K562 (cell line): ENCODE data around the gene UROS. TPM values are rescaled to one million over a fixed set of nuclear protein-coding genes. Genes with fewer than 3 reads are reported as not detected.

ENCODE experiments used
- ATAC-seq: fragments of 200-7000 bp; cut with Tn5 transposase; 3 replicates; pipeline ENCODE4 v1.9.1; 2020; ENCODE audit warnings: moderate library complexity
- BruUV-seq: library from RNA; stranded (reverse); fragments of 400-500 nt; replicated peaks from 2 replicates; lab custom pipeline; 2021; lab: Mats Ljungman, UMichigan
- CTCF ChIA-PET: fragments of 300-600 bp; formaldehyde crosslinking; extraction: SDS; loops from one replicate; lab custom pipeline; 2021; ENCODE audit warnings: low intra/inter-chr PET ratio; lab: Yijun Ruan, JAX
- POLR2A ChIA-PET: fragments of 300-600, 350-650 bp; sonication (Branson Sonifier 250); formaldehyde crosslinking; extraction: SDS; loops from one replicate; lab custom pipeline; 2021; ENCODE audit warnings: antibody characterized with exemption, inconsistent platforms; lab: Yijun Ruan, JAX
- DNase-seq, 4 experiments: peaks; one replicate each; pipeline versions ENCODE4 v3.0.0 to v3.0.0-alpha.2; 2011 to 2018; ENCODE audit warnings: low spot score in 3 of 4, mixed read lengths in 3 of 4; ENCODE audit errors: extremely low read depth in 1 of 4
- FAIRE-seq: peaks from 2 replicates; lab custom pipeline; 2011; peaks lifted over from hg19 to GRCh38; lab: Jason Lieb, UNC
- H2AFZ ChIP-seq: 2 replicates; pipeline ENCODE4 v1.6.0; 2011; ENCODE audit warnings: low read depth, low read length, control low read depth, inconsistent platforms
- H3K27ac ChIP-seq: fragments of 200-600 bp; 3 replicates; pipeline ENCODE4 v1.8.0; 2011; ENCODE audit warnings: low read depth, mild to moderate bottlenecking, control low read depth, inconsistent platforms, low read length, moderate library complexity, mixed read lengths; ENCODE audit errors: extremely low read depth
- H3K27me3 ChIP-seq, 2 experiments: fragments of 300-600 bp in 1 of 2; 2 replicates in 1 of 2; 3 replicates in 1 of 2; pipeline versions ENCODE4 v1.6.0 to v1.8.0; 2011; ENCODE audit warnings: inconsistent platforms in 2 of 2, low read length in 2 of 2, mild to moderate bottlenecking in 1 of 2, mixed read lengths in 1 of 2, moderate library complexity in 1 of 2; ENCODE audit not compliant: control insufficient read depth in 2 of 2, insufficient read depth in 2 of 2
- H3K36me3 ChIP-seq: fragments of 300-600 bp; 3 replicates; pipeline ENCODE4 v1.8.0; 2011; ENCODE audit warnings: mild to moderate bottlenecking, low read length, inconsistent platforms; ENCODE audit not compliant: control insufficient read depth, insufficient read depth
- H3K4me1 ChIP-seq, 2 experiments: fragments of 200-600 bp in 1 of 2; replicated peaks in 1 of 2; 2 replicates in 1 of 2; 3 replicates in 1 of 2; pipeline versions ENCODE4 v1.5.1 to v1.8.0; 2011; ENCODE audit warnings: inconsistent platforms in 2 of 2, low read length in 2 of 2, mild to moderate bottlenecking in 1 of 2, mixed read lengths in 1 of 2, moderate library complexity in 1 of 2; ENCODE audit not compliant: control insufficient read depth in 2 of 2, insufficient read depth in 2 of 2
- H3K4me2 ChIP-seq: 2 replicates; pipeline ENCODE4 v1.6.1; 2011; ENCODE audit warnings: low read length, control low read depth, inconsistent platforms, mixed read lengths; ENCODE audit not compliant: insufficient read depth
- H3K4me3 ChIP-seq: fragments of 200-600 bp; sonication (generic), shearing (Covaris generic); 2 replicates; pipeline ENCODE4 v1.5.1; 2016; ENCODE audit warnings: control low read depth, inconsistent platforms
- H3K79me2 ChIP-seq: fragments of 200-600 bp; 3 replicates; pipeline ENCODE4 v1.8.0; 2011; ENCODE audit warnings: low read length, inconsistent platforms; ENCODE audit not compliant: control insufficient read depth, insufficient read depth
- H3K9ac ChIP-seq, 2 experiments: 2 replicates each; pipeline versions ENCODE4 v1.6.0 to v1.6.1; 2011; ENCODE audit warnings: low read depth in 2 of 2, low read length in 2 of 2, control low read depth in 1 of 2, inconsistent platforms in 1 of 2, mild to moderate bottlenecking in 1 of 2, mixed read lengths in 1 of 2; ENCODE audit not compliant: insufficient read depth in 1 of 2
- H3K9me1 ChIP-seq: one replicate; pipeline ENCODE4 v1.6.0; 2011; ENCODE audit warnings: inconsistent platforms, mild to moderate bottlenecking, low read length, moderate library complexity; ENCODE audit not compliant: control insufficient read depth, insufficient read depth
- H3K9me3 ChIP-seq: replicated peaks from 2 replicates; pipeline ENCODE4 v1.5.1; 2011; ENCODE audit warnings: low read depth, low read length, inconsistent platforms; ENCODE audit not compliant: control insufficient read depth, insufficient read depth
- H4K20me1 ChIP-seq: replicated peaks from 2 replicates; pipeline ENCODE4 v1.6.1; 2011; ENCODE audit warnings: low read length, inconsistent platforms, mixed read lengths; ENCODE audit not compliant: control insufficient read depth, insufficient read depth
- ESRRA ChIP-seq: fragments of 450-650 bp; IDR thresholded peaks from 2 replicates; pipeline ENCODE4 v1.6.1; 2014; ENCODE audit warnings: low read depth, mild to moderate bottlenecking, moderate library complexity, borderline replicate concordance
- WGBS: fragments of 100-300 bp; shearing (Covaris generic); methylation state at CpG from one replicate; pipeline ENCODE4 v1.1.6; 2016; ENCODE audit warnings: low coverage, mixed read lengths; ENCODE audit not compliant: insufficient coverage; ENCODE audit errors: missing lambda C conversion rate; 5-methylcytosine and 5-hydroxymethylcytosine counted together
- in situ Hi-C: fragments of 300-500 bp; cut with MboI; formaldehyde crosslinking; loops from 4 replicates; pipeline ENCODE4 v1.15.0; 2018; ENCODE audit warnings: inconsistent platforms, mixed read lengths
- intact Hi-C: fragments of 100-400 bp; cut with micrococcal nuclease; formaldehyde crosslinking; loops from 2 replicates; pipeline ENCODE4 v1.14.2; 2022
- polyA plus RNA-seq, 8 experiments: library from polyadenylated mRNA; depleted of rRNA in 4 of 8; stranded (reverse) in 5 of 8; unstranded in 3 of 8; fragments of >200 nt; fragmentation: Nextera tagmentation in 2 of 8; fragmentation: Illumina TruSeq in 1 of 8; extraction: Ambion mirVana in 2 of 8; extraction: Trizol in 1 of 8; gene quantifications; 2 replicates each; pipeline versions ENCODE4 v1.2.1 to v1.2.3, GENCODE V29; 2011 to 2014; ENCODE audit warnings: inconsistent platforms in 1 of 8, missing spikeins in 1 of 8
- total RNA-seq, 7 experiments: library from RNA; depleted of rRNA in 6 of 7; stranded (reverse); fragments of >200 nt in 6 of 7; fragmentation: Illumina TruSeq in 2 of 7; extraction: Trizol in 2 of 7; gene quantifications; 2 replicates each; pipeline versions ENCODE4 v1.2.1 to v1.2.3, GENCODE V29; 2011 to 2021; ENCODE audit warnings: low replicate concordance in 1 of 7
- TF ChIP-seq, protein P1 (sequence below): sonication (generic); formaldehyde crosslinking; IDR thresholded peaks from 2 replicates; pipeline ENCODE4 v1.8.1; 2023; ENCODE audit warnings: mild to moderate bottlenecking, missing genetic modification reagents

Gene UROS
- total and polyA plus RNA-seq, 9 of the 15 experiments (the other 6 are each of a cell fraction or from before 2014, with no cell fraction given): 6.4 to 39.1 (median 32.3) TPM

DNA sequence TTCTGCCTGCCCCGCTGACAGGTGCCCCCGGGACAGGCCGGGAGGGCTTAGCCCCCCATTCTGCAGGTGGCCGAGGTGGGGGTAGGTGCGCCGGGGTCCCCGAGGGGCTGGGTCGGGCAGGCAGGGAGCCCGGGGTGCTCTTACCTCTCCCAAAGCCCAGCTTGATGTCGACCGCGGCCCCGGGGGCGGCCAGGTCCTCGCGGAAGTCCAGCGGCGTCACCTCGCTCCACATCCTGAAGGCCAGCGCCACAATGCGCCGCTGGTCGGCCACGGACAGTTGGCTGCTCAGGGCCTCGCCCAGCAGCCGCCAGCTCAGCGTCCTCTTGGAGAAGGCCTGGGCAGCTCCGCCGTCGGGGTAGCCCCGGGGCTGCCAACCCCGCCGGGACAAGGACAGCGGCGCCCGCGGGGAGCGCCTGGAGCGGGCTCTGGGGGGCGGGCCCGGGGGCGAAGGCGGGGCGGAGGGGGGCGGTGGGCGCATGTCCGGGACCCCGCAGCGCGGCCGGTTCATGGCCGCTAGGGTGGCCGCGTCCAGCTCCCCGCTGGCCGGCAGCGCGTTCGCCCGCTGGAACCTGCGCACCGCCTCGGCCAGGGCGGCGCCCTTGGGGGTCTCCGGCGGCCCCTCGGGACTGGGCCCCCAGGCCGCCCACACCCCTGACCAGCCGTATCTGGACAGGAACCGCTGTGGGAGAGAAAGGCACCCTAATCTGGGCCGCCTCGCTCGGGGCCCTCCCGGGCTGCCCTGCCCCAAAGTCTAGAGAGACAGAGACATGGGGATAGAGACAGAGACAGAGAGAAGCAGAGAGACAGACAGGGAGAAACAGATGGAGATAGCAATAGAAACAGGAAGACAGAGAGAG, 49.1 kb downstream of the UROS start:
- TF ChIP-seq, protein P1, sequence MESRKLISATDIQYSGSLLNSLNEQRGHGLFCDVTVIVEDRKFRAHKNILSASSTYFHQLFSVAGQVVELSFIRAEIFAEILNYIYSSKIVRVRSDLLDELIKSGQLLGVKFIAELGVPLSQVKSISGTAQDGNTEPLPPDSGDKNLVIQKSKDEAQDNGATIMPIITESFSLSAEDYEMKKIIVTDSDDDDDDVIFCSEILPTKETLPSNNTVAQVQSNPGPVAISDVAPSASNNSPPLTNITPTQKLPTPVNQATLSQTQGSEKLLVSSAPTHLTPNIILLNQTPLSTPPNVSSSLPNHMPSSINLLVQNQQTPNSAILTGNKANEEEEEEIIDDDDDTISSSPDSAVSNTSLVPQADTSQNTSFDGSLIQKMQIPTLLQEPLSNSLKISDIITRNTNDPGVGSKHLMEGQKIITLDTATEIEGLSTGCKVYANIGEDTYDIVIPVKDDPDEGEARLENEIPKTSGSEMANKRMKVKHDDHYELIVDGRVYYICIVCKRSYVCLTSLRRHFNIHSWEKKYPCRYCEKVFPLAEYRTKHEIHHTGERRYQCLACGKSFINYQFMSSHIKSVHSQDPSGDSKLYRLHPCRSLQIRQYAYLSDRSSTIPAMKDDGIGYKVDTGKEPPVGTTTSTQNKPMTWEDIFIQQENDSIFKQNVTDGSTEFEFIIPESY (CRISPR knock-in tag): peak; percentile 51; the same call in 1 of the 2 replicates
- no peak for TF ChIP-seq ESRRA

More for the DNA sequence above, 49.1 kb downstream of the UROS start:
- Histone ChIP-seq H3K9me3 (no peaks in the 10 kb centered on the region), H3K27ac (no peak overlapping the region), H3K79me2 (no peaks in the 10 kb centered on the region), H3K4me1 (peaks cover 0 to 13% of the 10 kb centered on the region in 2 experiments; a peak in 2 of 5 replicates), H2AFZ (no peak overlapping the region), H3K9me1 (no peaks in the 10 kb centered on the region), H3K36me3 (no peaks in the 10 kb centered on the region), H4K20me1 (no peaks in the 10 kb centered on the region), H3K4me3 (no peak overlapping the region), H3K9ac (no peak overlapping the region), H3K27me3 (no peaks in the 10 kb centered on the region), H3K4me2 (no peak overlapping the region)
- WGBS: 53% methylated on average over 7 of the region's 75 CpGs
- POLR2A ChIA-PET: no interaction called here
- no peak for FAIRE-seq
- no peak for ATAC-seq
- in situ Hi-C loops: no loop called here
- intact Hi-C loops: no loop called here
- DNase-seq: no peak
- BruUV-seq: no TSS peak
- CTCF ChIA-PET: no interaction called here
